ENCODE measurements around the gene CCDC28A.
"Not testable (repeated sequence)": the region's sequence is repeated elsewhere in the genome, so short reads cannot be mapped to it uniquely, and the experiment has no call there.

Gene CCDC28A

GRCh38 chr6:138773177-138774091 is at the start of gene CCDC28A:
Gene CCDC28A, plus strand, starts transcription at chr6:138773769. Its CDS starts 2,352 bp downstream, at chr6:138776121.
- DNase-seq: peak; percentile 94

- no peak for DNase-seq
Measured at GRCh38 chr6:138724015-138724414, 49.6 kb upstream of the CCDC28A start.

- no peak for DNase-seq
Measured at GRCh38 chr6:138726066-138726756, 47.4 kb upstream of the CCDC28A start.

GRCh38 chr6:138726757-138727097 is 46.8 kb upstream of the CCDC28A start:
- DNase-seq: no peak

- no peak for DNase-seq
Measured at GRCh38 chr6:138727182-138727581, 46.4 kb upstream of the CCDC28A start.

GRCh38 chr6:138728662-138729061 is 44.9 kb upstream of the CCDC28A start:
- no peak for DNase-seq

GRCh38 chr6:138730037-138730436 is 43.5 kb upstream of the CCDC28A start:
- not testable (repeated sequence) for DNase-seq

- DNase-seq: no peak
Measured at GRCh38 chr6:138734585-138734984, 39.0 kb upstream of the CCDC28A start.

- DNase-seq: no peak
Measured at GRCh38 chr6:138736640-138737039, 36.9 kb upstream of the CCDC28A start.

- DNase-seq: no peak
Measured at GRCh38 chr6:138752017-138752416, 21.6 kb upstream of the CCDC28A start.

GRCh38 chr6:138757136-138757535 is 16.4 kb upstream of the CCDC28A start:
- no peak for DNase-seq

- no peak for DNase-seq
Measured at GRCh38 chr6:138765896-138766655, 7.5 kb upstream of the CCDC28A start.

GRCh38 chr6:138769102-138769676 is 4.4 kb upstream of the CCDC28A start:
- DNase-seq: no peak

- DNase-seq: no peak
Measured at GRCh38 chr6:138772596-138773176, 883 bp upstream of the CCDC28A start.

GRCh38 chr6:138774370-138774769 is 801 bp downstream of the CCDC28A start:
- no peak for DNase-seq

GRCh38 chr6:138776659-138777058 is 3.1 kb downstream of the CCDC28A start:
- no peak for DNase-seq

- no peak for DNase-seq
Measured at GRCh38 chr6:138778331-138778730, 4.8 kb downstream of the CCDC28A start.

GRCh38 chr6:138782243-138782642 is 8.7 kb downstream of the CCDC28A start:
- no peak for DNase-seq

- DNase-seq: no peak
Measured at GRCh38 chr6:138785079-138785478, 11.5 kb downstream of the CCDC28A start.

- no peak for DNase-seq
Measured at GRCh38 chr6:138785980-138786379, 12.4 kb downstream of the CCDC28A start.

- no peak for DNase-seq
Measured at GRCh38 chr6:138787138-138787537, 13.6 kb downstream of the CCDC28A start.

GRCh38 chr6:138795809-138796603 is 22.4 kb downstream of the CCDC28A start, which contains the start of gene ECT2L:
Gene ECT2L, plus strand, starts transcription at chr6:138796087. Its CDS starts 17,188 bp downstream, at chr6:138813275.
- DNase-seq: no peak
